Measurements from ENCODE around the gene NMNAT3. TPM values are rescaled to one million over a fixed set of nuclear protein-coding genes. Genes with fewer than 3 reads are reported as not detected.

Gene NMNAT3
- 5.2 TPM for polyA plus RNA-seq (ENCODE audit: insufficient read length)

- peak; percentile 44 for DNase-seq (ENCODE audit: low read depth)
These were observed at the start of gene NMNAT3 for GRCh38 chr3:139677388-139678155. Gene NMNAT3, minus strand, starts transcription at chr3:139677972. Its CDS starts 50,248 bp downstream, at chr3:139627724.

- DNase-seq (ENCODE audit: low read depth), result no peak
These were observed 43.6 kb upstream of the NMNAT3 start for GRCh38 chr3:139721370-139721769.

- DNase-seq (ENCODE audit: low read depth), result no peak
These were observed 40.6 kb upstream of the NMNAT3 start for GRCh38 chr3:139718415-139718814.

GRCh38 chr3:139716908-139717485, 39.2 kb upstream of the NMNAT3 start:
- no peak for DNase-seq (ENCODE audit: low read depth)

GRCh38 chr3:139715743-139716360, 38.1 kb upstream of the NMNAT3 start:
- no peak for DNase-seq (ENCODE audit: low read depth)

- no peak for DNase-seq (ENCODE audit: low read depth)
These were observed 37.4 kb upstream of the NMNAT3 start for GRCh38 chr3:139715166-139715565.

GRCh38 chr3:139710212-139710611, 32.4 kb upstream of the NMNAT3 start:
- no peak for DNase-seq (ENCODE audit: low read depth)

- no peak for DNase-seq (ENCODE audit: low read depth)
These were observed 27.9 kb upstream of the NMNAT3 start for GRCh38 chr3:139705631-139706030.

- no peak for DNase-seq (ENCODE audit: low read depth)
These were observed 18.5 kb upstream of the NMNAT3 start for GRCh38 chr3:139696314-139696604.

GRCh38 chr3:139695426-139696313, 17.9 kb upstream of the NMNAT3 start:
- DNase-seq (ENCODE audit: low read depth), result no peak

- no peak for DNase-seq (ENCODE audit: low read depth)
These were observed 17.2 kb upstream of the NMNAT3 start for GRCh38 chr3:139695007-139695406.

- no peak for DNase-seq (ENCODE audit: low read depth)
These were observed 16.8 kb upstream of the NMNAT3 start for GRCh38 chr3:139694542-139694941.

- no peak for DNase-seq (ENCODE audit: low read depth)
These were observed 13.8 kb upstream of the NMNAT3 start for GRCh38 chr3:139691619-139692018.

- DNase-seq (ENCODE audit: low read depth), result no peak
These were observed 12.0 kb upstream of the NMNAT3 start for GRCh38 chr3:139689708-139690228.

- DNase-seq (ENCODE audit: low read depth), result no peak
These were observed 11.3 kb upstream of the NMNAT3 start for GRCh38 chr3:139689122-139689521.

GRCh38 chr3:139687431-139687830, 9.7 kb upstream of the NMNAT3 start:
- no peak for DNase-seq (ENCODE audit: low read depth)

GRCh38 chr3:139686624-139687023, 8.9 kb upstream of the NMNAT3 start:
- no peak for DNase-seq (ENCODE audit: low read depth)

- DNase-seq (ENCODE audit: low read depth), result no peak
These were observed 8.4 kb upstream of the NMNAT3 start for GRCh38 chr3:139686206-139686605.

GRCh38 chr3:139679220-139679775, 1.5 kb upstream of the NMNAT3 start:
- no peak for DNase-seq (ENCODE audit: low read depth)

GRCh38 chr3:139676632-139677387, 962 bp downstream of the NMNAT3 start:
- no peak for DNase-seq (ENCODE audit: low read depth)

- DNase-seq (ENCODE audit: low read depth), result no peak
These were observed 1.7 kb downstream of the NMNAT3 start for GRCh38 chr3:139676108-139676507.

Data from forelimb muscle (tissue), 1 donor.